Stimulated activated CD8-positive, alpha-beta memory T cell treated with anti-CD3 and anti-CD28 coated beads, Interleukin-4, amount 100 ng/mL, for 48 hours (primary cell): ENCODE measurements around the gene GAS6.

ENCODE experiments used
- DNase-seq: peaks from one replicate; pipeline ENCODE4 v3.0.0-alpha.2; 2020

Gene GAS6

GRCh38 chr13:113850722-113851479, 13.0 kb downstream of the GAS6 start:
- DNase-seq, result no peak

GRCh38 chr13:113849981-113850721, 13.7 kb downstream of the GAS6 start:
- peak; percentile 11 for DNase-seq

GRCh38 chr13:113849546-113849945, 14.3 kb downstream of the GAS6 start:
- DNase-seq, result no peak

GRCh38 chr13:113848431-113849260, 15.2 kb downstream of the GAS6 start:
- peak; percentile 19 for DNase-seq

- no peak for DNase-seq
Observed at GRCh38 chr13:113848020-113848419, 15.9 kb downstream of the GAS6 start.

GRCh38 chr13:113846636-113847318, 17.1 kb downstream of the GAS6 start:
- no peak for DNase-seq

DNA sequence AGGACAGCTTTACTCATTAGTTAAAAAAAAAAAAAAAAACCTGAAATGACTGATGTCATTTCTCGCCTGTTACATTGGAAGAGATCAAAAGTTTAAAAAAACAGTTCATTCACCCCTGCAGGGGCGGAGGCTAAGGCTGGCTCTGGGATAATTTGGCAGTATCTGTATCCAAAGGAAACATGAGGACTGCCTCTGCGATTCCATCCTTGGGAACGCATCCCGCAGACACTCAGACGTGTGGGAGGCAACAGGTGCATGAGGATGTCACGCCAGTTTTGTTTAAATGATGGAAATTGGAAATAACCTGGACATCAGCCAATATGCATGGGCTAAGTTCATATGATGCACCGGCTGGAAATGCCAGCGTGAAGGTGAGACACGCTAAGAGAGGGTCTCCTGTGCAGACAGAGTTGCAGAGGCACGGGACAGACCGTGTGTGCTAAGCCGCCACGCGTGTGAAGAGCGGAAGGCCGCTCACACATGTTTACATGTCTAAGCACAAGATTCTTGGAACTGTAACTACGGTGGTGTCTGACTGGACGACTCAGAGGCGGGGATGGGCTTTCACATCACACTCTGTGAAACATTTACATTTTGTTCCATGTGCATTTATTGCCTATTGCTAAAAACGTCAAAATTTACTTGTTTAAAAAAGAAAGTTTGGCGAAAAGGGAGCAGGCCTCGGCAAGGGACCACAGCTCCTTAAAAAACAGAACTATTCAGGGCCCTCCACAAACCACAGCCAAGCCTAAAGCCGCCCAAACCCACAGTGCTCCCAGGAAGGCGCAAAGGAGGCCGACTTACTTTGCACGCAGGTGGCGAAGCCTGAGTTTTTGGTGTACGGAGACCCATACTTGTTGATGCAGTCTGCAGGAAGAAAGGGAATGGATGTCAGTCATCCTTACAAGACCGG, 17.9 kb downstream of the GAS6 start:
- DNase-seq, result no peak

DNA sequence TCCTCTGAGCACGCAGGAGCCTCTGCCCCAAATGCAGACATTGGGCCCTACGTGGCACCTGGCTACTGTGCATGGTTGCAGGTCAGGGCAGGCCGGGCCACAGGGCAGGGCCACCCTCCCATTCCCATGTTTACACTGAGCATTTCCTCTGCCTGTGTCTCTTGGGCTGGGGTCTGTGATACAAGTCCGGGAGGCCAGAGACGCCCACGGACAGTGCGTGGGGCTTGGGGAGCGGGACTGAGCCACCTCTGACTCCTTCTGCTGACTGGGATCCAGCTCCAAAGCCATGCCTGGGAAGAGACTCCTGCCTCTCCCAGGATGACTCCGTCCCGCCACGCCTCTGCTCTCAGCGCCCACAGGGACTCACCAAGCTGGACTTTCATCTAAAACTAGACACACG, 18.8 kb downstream of the GAS6 start:
- no peak for DNase-seq

DNA sequence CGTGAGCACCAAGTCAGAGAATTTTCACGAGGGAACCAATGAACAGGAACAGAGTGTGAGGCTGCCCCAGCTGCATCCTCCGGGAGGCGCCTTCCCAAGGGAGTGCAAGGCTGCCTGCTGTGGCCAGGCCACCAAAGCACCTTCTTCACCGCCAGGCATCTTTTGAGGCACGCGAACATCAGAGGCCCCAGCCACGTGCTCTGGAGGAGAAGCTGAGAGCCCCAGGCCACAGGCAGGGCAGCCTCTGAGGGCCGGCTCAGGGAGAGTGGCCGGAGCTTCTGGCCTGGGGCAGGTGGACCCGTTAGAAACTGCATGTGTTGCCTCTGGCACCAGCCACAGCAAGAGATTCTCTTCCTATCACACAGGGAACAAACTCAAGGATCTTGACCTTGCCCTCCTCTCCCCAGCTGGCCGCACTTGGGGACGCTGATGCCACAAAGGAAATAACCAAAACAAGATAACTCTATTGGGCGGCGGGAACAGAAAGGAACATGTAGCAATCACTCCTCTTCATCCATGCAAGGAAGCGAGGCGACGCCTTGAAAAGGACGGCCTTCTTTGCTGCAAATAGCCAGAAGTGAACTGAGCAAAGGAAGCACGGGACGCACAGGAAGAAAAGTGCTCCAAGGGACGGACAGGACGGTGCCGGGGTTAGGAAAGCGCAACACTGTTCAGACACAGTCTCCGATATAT, 19.9 kb downstream of the GAS6 start:
- DNase-seq, result no peak

DNA sequence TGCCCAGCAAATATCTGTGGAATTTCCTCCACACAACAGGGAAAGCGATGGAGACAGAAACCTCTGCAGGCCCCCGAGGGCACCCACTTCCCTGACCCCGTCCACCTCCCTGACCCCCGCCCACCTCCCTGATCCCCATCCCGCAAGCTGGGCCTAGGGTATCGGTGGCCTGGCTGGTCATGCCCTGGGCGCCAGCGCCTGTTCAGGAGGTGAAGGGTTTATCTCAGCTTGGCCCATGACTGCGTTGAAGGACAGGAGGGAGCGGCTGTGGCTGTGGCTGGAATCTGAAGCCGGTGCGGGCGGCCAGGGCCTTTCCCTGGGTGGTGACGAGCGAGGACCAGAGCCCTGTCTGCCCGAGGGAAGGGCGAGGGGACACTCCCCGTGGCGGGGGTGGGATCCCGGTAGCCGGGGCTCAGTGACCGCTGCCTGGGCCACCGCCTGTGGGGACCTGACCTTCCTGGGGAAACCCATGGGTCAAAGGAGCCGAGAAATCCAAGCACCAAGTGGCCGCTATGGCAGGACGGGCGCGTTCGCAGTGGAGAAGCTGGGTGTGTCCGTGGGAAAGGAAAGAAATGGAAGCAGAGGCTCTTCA, 20.7 kb downstream of the GAS6 start:
- no peak for DNase-seq

DNA sequence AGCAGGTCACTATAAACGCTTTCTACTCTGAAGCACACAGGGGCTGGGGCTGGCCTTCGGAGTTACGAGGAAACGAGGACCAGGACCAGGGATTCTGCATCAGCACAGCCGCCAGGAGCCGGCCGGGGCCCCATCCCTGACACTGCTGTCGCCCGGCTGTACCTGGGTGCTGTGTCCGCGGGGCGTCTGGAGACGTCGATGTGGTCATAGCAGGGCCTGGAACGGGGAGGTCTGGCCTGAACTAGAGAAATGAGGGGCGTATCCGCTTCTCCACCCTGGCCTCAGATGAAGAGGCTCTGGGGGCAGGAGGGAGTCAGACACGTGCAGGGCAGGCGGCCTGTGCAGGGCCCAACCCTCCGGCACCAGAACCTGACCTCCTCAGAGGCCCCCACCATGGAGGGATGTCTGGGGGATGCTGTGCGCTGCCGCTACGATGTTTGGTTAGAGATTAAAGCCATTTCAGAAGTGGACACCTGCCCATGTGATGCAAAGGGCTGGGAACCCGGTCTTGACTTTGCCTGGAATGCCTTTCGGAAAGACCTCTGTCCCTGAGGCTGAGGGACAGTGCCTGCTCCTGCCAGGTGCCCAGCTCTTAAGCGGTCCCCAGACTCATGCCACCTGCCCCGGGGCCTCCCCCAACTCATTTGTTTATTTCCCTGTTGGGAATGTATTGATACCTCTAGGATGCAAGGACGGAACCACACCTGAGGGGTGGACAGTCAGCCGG, 21.4 kb downstream of the GAS6 start:
- no peak for DNase-seq

DNA sequence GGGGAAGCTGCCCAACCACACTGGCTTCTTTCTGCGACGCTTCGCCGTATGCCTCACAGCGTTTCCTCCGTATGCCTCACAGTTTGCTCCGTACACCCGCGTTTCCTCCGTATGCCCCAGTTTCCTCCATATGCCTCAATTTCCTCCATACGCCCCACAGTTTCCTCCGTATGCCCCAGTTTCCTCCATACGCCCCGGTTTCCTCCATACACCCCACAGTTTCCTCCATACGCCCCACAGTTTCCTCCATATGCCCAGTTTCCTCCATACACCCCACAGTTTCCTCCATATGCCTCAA, 22.6 kb downstream of the GAS6 start:
- no peak for DNase-seq

GRCh38 chr13:113840541-113841352, 23.1 kb downstream of the GAS6 start:
- no peak for DNase-seq

DNA sequence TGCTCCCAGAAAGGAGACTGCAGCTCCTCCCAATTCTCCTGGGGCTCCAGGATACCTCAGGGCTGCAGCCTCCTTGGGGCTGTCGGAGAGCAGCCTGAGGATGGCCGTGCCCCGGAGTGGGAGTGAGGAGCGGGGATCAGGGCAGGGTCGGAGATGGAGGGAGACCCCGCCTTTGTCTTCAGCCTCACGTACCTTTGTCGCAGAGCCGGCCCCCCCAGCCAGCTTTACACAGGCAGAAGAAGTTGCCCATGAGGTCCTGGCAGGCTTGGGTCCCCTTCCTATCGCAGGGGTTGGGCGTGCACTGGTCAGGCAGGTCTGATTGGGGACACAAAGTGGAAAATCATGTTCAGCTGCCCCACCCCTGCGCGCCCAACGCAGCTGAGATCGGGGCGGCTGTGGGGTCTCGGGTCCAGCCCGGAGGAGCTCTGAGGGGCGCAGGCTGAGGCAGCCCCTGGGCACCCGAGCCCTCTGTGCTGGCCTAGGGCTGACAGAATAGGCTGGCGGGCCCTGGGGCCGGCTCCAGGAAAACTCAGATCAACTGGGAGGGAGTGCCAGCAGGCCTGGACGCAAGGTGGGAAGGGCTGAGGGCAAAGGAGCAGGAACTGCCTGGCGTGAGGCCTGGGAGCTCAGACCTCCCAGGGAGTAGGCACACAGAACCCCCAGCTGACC, 24.2 kb downstream of the GAS6 start:
- no peak for DNase-seq

DNA sequence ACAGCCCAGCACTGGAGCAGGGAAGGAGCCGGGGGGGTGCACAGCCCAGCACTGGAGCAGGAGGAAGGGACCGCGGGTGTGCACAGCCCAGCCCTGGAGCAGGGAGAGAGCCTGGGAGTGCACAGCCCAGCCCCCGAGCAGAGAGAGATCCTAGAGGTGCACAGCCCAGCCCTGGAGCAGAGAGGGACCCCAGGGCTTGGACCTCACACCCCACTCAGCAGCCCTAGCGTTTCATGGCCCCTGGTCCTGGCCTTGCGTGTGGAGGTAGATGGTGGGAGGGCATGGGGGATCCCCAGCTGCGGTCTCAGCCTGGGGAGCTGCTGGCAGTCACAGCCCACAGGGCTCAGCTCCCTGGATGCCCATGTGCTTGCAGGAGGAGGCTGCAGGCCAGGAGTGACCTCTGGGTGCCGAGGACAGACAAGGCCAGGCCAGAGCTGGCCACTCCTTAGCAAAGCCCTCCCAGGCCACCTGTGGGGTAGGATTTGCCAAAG, 25.1 kb downstream of the GAS6 start:
- DNase-seq, result no peak

DNA sequence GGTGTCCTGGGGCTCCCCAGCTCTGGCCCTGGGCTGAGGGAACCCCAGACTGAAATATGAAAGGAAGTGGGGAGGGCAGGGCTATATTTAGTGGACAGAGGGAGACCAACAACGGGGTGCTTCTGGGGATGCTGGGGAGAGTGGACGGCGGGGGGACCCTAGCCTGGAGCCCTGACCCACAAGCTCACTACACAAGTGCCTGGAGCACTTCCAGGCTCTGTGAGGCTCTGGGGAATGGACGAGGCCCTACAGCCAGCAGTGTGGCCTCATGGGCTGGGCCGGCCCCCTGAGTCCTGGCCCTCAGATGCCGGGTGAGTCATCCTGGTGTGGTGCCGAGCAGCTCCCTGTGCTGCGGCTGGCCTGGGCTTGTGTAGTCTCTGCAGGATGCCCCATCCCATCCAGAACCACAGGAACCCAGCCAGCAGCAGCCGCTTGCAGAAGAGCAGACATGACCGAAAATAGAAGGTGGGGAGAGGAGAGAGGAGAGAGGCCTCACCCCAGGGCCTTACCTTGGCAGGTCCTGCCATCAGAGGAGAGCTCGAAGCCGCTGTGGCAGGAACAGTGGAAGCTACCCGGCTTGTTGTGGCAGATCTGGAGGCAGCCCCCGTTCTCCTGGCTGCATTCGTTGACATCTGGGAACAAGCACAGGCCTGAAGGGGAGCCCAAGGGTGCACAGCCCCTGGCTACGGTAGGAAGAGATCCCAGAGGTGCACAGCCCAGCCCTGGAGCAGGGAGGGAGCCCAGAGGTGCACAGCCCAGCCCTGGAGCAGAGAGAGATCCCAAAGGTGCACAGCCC, 26.1 kb downstream of the GAS6 start:
- no peak for DNase-seq

DNA sequence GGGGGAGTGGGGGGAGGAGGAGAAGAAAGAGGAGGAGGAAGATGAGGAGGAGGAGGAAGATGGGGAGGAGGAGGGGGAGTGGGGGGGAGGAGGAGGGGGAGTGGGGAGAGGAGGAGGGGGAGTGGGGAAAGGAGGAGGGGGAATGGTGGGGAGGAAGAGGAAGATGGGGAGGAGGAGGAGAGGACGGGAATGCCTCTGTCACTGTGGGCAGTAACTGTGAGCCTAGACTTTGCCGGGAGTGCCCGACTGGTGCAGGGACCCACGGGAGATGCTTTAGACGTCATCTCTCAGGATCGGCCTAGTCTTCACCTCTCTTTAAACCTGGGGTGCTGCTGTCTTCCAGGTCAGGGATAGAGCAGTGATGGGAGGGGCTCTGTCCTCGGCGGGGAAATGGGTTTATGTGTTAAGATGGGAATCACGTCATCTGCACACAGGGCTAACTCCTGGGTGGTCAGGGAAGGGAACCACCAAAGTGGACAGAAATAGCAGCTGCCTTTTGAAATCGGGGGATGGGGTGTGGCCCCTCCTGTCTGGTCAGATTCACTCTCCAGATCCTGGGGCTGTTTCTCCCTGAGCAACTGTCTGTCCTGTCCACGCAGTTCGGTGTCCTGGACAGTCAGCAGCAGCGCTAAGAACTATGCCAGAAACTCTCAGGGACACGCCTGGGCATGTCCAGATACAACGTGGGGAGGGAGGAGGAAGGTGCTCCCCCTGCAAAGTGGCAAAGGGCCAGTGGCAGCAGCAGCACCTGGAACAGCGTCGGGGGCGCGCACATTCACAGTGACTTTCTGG, 26.9 kb downstream of the GAS6 start:
- no peak for DNase-seq
